Activated naive CD8-positive, alpha-beta T cell (primary cell): ENCODE results near the gene APOL5.
A peak's percentile ranks its signal among the peaks of the same experiment; 100 is the strongest.

Source experiments
- H3K27ac Mint-ChIP-seq: one replicate; pipeline ENCODE4 v1.8.0; 2021; ENCODE audit warnings: mixed read lengths
- H3K27me3 Mint-ChIP-seq: one replicate; pipeline ENCODE4 v1.8.0; 2021; ENCODE audit warnings: mixed read lengths
- H3K36me3 Mint-ChIP-seq: one replicate; pipeline ENCODE4 v1.8.0; 2021; ENCODE audit warnings: mixed read lengths
- H3K4me1 Mint-ChIP-seq: one replicate; pipeline ENCODE4 v1.8.0; 2021; ENCODE audit warnings: low read depth, mixed read lengths
- H3K4me3 Mint-ChIP-seq: one replicate; pipeline ENCODE4 v1.8.0; 2021; ENCODE audit warnings: mild to moderate bottlenecking, mixed read lengths
- H3K9me3 Mint-ChIP-seq: one replicate; pipeline ENCODE4 v1.8.0; 2021; ENCODE audit warnings: low read depth, mixed read lengths

The APOL5 gene

DNA sequence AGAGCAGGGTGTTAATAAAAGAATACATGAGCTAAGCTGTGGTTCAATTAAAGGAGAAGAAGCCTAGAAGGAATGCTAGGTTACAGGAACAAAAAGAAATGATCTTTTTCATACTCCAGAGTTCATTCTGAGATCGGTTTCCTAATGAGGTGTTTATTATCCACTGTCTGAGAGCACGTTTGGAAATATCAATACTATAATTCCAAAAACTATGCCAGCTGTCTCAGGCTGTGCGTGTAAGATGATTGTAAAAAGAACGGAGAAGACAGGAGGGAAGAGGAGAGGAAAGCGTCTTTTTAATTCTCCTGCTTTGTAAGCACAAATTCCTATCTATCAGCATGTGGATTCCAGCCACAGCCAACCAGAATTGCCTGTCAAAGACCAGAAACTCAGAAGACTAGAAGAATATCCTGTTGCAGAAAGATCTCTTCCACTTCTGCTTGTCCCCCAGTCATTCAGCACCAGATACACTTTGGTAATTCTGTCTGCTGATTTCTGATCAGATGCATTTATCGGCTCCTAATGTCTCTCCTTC, 25.7 kb downstream of the APOL5 start:
- H3K27ac Mint-ChIP-seq = no peak overlapping the region
- no peaks in the 10 kb centered on the region for H3K36me3 Mint-ChIP-seq
- H3K9me3 Mint-ChIP-seq = no peaks in the 10 kb centered on the region
- H3K4me3 Mint-ChIP-seq = no peak overlapping the region
- no peaks in the 10 kb centered on the region for H3K27me3 Mint-ChIP-seq
- no peaks in the 10 kb centered on the region for H3K4me1 Mint-ChIP-seq

DNA sequence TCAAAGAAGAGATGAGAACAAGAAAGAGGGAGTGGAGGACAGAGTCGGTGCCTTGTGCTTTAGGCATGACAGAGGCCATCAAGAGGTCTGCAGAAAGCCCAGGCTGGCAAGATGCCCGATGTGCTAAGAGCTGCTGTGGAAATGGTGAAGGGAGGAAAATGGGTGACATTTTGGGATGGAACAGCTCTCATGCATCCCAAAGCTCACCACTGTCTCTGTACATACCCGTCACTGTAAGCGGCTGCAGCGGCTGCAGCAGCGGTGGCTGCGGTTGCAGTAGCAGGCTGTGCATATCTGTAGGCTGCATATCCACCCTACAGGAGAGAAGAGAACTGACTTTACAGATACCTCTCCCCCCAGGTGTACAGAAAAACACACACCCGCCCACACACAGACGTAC, 28.6 kb downstream of the APOL5 start:
- no peak overlapping the region for H3K4me3 Mint-ChIP-seq
- H3K36me3 Mint-ChIP-seq = no peaks in the 10 kb centered on the region
- H3K4me1 Mint-ChIP-seq = no peaks in the 10 kb centered on the region
- no peaks in the 10 kb centered on the region for H3K9me3 Mint-ChIP-seq
- no peaks in the 10 kb centered on the region for H3K27me3 Mint-ChIP-seq
- H3K27ac Mint-ChIP-seq = no peak overlapping the region

DNA sequence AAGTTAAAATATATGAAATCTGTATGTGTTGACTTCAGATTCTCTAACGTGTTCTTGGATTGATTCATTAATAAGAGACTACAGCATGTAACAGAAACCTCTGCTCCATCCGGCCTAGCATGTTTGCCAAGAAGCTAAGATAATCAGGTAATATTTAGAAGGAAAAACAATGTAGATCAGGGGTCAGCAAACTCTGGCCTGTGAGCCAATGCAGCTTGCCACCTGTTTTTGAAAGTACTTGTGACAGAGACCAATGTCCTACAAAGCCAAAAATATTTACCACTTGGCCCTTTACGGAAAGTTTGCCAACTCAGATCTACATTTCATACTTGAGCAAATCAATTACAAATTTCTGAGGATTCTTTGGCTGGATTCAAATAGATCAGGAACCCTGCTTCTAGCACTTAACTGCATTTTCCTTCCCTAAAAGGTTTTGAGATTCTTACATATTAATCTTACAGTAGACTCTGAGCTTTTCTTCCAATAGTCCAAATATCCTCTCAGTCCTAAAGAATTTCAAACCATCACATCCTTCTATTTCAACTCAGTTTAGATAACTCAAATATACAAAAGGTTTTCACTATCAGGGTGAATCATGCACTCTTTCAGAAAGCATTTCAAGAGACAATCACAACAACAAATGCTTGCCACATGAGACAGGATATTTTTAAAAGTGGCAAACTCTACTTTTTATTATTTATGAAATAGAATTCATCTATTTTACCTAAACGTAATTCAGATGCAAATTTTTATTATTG, 29.5 kb downstream of the APOL5 start:
- Mint-ChIP-seq H3K36me3 (no peaks in the 10 kb centered on the region), H3K9me3 (no peaks in the 10 kb centered on the region), H3K27me3 (no peaks in the 10 kb centered on the region), H3K4me1 (peaks cover 4% of the 10 kb centered on the region), H3K4me3 (no peak overlapping the region), H3K27ac (no peak overlapping the region)

DNA sequence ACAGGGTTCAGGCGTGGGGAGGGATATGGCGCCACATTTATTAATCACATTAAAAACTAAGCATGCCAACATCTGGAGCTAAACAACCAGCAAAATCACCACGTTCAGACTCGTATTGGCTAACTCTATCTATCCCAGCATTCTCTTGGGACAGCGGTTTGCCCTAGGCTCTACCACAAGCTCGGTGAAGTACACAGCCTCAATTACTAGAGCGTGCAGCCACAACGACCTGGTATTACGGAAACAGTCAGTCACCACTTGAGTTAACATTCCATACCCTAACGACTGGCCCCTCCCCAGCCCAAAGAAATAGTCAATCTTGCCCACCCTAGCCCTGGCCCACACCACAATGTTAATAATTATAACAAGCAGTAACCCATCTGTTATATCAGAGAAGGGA, 32.1 kb downstream of the APOL5 start:
- no peak overlapping the region for H3K27ac Mint-ChIP-seq
- H3K4me3 Mint-ChIP-seq = no peak overlapping the region
- H3K4me1 Mint-ChIP-seq = peaks cover 12% of the 10 kb centered on the region
- H3K9me3 Mint-ChIP-seq = no peaks in the 10 kb centered on the region
- no peaks in the 10 kb centered on the region for H3K36me3 Mint-ChIP-seq
- no peaks in the 10 kb centered on the region for H3K27me3 Mint-ChIP-seq

DNA sequence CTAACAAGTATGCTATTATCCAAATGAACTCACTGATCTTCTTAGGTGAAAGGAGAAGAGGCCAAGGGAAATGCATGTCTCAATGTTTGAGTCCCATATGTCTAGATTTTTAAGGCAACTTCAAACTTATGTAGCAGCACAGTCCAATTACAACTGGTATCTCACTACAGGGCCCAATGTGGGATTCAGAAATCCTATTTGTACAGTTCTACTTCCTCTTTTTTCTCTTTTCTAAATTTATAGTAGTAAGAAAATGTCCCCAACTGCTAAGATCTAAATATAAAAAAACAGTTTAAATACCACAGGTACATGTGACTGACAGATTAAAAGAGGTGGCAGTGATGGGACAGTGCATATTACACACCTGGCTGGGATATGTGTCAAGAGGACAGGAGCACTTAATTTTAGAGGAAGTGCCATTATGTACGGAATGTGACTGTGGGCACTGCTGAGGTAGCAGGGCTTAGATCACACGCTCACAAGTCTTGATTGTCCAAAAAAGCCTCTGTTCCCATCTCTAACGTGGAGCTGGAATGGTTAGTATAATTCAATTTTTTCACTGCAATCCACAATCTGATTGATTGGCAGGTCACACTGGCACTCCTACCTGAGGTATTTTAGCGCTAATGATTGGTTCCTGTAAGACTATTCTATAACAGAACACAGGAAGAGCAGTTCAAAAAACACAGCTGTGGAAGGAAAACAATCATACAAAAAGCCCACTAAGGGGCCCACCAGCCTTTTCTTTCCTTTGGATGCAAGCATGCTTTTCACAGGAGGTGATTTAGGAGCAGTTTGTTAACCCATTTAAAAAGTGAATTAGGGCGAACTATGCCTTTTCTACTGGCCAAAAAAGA, 34.6 kb downstream of the APOL5 start:
- Mint-ChIP-seq H3K27ac (peak overlapping the region; percentile 29), H3K4me3 (no peak overlapping the region), H3K27me3 (no peaks in the 10 kb centered on the region), H3K36me3 (no peaks in the 10 kb centered on the region), H3K9me3 (no peaks in the 10 kb centered on the region), H3K4me1 (peaks cover 12% of the 10 kb centered on the region)

DNA sequence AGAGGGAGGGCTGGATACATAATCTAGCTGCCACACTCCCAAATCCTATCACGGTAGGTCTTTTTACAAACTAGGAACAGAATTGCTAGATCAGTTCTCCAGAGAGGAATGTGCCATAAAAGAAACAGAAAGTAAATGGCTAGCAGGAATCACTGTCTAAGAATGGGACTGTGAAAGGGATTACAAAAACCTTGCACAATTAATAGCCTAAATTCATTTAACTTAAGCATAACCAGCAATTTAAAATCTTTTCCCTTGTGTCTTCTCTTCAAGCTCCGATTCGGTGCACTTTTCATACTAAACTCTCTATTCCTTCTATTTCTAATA, 35.2 kb downstream of the APOL5 start:
- Mint-ChIP-seq H3K36me3 (no peaks in the 10 kb centered on the region), H3K27ac (no peak overlapping the region), H3K4me1 (peaks cover 12% of the 10 kb centered on the region), H3K4me3 (no peak overlapping the region), H3K9me3 (no peaks in the 10 kb centered on the region), H3K27me3 (no peaks in the 10 kb centered on the region)

DNA sequence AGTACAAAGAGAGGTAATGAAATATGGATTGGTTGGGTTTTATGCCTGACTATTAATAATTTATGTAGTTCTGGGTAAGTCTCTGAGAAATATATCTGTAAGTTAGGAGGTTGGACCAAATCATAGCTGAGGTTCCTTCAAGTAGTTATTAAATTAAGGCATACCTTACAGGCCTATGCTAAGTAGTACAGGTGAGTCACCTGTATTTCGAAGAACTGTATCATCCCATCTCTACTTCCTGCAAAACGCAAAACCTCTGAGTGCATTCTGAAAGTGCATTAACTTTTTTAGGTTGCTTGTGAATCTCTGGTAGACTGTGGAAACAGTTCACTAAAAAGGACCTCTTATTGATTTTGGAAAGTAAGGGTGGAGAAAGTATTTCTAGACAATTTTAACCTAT, 37.1 kb downstream of the APOL5 start:
- Mint-ChIP-seq H3K36me3 (peaks cover 2% of the 10 kb centered on the region), H3K27ac (no peak overlapping the region), H3K4me3 (no peak overlapping the region), H3K4me1 (peaks cover 17% of the 10 kb centered on the region), H3K9me3 (no peaks in the 10 kb centered on the region), H3K27me3 (no peaks in the 10 kb centered on the region)

DNA sequence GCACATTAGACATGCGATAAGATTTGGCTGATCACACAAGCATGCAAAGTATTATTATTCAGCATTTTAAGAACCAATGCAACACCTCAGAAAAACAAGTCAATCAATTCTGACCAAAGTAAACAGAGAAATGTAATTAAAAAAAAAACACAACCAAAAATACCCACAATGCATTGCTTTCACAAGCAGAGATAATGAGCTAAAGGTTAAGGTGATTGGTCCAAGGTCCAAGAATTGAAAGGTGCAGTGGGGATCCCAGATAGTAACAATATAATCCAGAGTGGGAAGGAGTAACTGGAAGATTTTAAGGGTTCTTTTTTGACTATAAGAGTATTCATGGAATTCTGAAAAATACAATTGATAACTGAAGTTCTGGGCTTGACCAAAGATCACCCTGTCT, 39.0 kb downstream of the APOL5 start:
- Mint-ChIP-seq H3K27ac (no peak overlapping the region), H3K4me3 (no peak overlapping the region), H3K9me3 (no peaks in the 10 kb centered on the region), H3K27me3 (no peaks in the 10 kb centered on the region), H3K4me1 (peaks cover 17% of the 10 kb centered on the region), H3K36me3 (peaks cover 2% of the 10 kb centered on the region)

DNA sequence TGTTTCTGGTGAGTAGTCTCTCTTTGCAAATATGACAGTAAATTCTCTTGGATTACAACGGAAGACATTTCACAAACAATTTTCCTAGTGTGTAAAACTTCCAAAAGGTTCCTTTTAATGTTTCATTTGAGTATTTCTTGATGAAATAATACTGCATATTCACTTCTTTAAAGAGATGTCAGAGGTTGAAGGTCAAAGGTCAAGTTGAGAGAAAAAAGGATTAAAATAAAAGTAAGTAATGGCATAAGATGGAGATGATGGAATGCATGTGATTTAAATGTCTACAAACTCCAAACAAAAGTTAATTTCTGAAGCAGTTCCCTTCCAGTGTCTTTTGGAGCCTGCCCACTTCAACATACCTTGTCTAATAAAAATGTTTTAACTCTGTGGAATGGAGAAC, 40.7 kb downstream of the APOL5 start:
- Mint-ChIP-seq H3K9me3 (no peaks in the 10 kb centered on the region), H3K27ac (no peak overlapping the region), H3K4me3 (no peak overlapping the region), H3K36me3 (peaks cover 2% of the 10 kb centered on the region), H3K4me1 (peaks cover 6% of the 10 kb centered on the region), H3K27me3 (no peaks in the 10 kb centered on the region)

DNA sequence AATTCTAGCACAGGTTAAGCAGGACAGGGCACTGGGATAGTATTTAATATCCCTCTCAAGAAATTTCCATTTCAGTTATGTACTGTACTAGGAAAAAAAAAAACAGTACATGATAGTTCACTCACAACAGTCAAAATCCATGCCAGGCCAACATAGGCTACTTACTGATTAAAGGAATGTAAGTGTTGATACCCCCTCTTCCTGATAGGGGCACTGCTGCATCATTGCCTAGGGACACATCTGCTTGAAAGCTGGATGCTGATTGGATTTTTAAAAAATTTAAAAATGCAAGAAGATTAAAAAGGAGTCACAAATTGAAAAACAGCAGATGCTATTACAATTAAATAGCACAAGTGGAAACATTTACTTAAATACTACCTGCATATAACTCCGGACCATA, 43.4 kb downstream of the APOL5 start:
- Mint-ChIP-seq H3K27ac (no peak overlapping the region), H3K36me3 (peaks cover 2% of the 10 kb centered on the region), H3K4me3 (no peak overlapping the region), H3K4me1 (peaks cover 5% of the 10 kb centered on the region), H3K27me3 (no peaks in the 10 kb centered on the region), H3K9me3 (no peaks in the 10 kb centered on the region)

DNA sequence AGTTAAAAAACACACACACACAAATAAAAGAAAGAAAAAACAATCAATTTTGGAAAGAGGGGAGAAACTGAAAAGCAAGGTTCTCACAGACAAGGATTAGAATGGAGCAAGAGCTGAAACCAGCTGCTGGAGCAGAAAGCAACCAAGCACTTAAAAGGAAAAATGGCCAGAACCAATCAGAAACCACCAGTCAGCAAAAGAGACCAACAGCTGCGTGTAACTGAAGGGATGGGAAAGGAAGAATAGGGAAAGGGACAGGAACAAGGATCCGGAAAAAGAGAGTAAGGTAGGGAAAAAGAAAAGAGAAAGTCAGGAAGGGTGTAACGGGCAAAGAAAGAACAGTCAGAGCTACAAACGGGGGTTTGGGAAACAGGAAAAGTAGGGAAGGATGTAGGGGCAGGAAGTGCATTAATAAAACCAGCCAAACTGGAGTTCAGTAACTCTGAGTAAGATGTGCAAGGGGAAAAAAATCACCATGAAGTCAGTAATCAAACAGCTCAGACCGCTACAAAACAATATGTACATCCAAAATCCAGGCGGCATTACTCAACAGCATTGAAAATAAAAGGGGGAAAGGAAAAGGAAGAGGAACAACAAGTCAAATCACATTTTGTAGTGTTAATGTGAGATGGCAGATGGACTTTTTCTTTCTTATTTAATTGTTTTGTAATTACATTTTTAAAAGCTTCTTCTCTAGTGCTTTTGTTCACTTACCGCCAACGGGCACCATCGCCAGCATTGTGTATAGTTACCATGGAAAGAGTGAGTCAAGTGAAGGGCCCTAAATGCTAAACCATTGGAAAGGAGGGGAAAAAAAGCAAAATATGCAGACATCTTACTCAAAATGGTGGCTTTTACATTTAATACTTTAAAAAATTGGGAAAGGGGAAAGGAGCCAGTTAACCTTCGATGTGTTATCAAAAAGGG, 49.2 kb downstream of the APOL5 start:
- H3K27me3 Mint-ChIP-seq = peaks cover 4% of the 10 kb centered on the region
- no peak overlapping the region for H3K27ac Mint-ChIP-seq
- no peaks in the 10 kb centered on the region for H3K4me1 Mint-ChIP-seq
- no peaks in the 10 kb centered on the region for H3K9me3 Mint-ChIP-seq
- no peak overlapping the region for H3K4me3 Mint-ChIP-seq
- peaks cover 3% of the 10 kb centered on the region for H3K36me3 Mint-ChIP-seq

DNA sequence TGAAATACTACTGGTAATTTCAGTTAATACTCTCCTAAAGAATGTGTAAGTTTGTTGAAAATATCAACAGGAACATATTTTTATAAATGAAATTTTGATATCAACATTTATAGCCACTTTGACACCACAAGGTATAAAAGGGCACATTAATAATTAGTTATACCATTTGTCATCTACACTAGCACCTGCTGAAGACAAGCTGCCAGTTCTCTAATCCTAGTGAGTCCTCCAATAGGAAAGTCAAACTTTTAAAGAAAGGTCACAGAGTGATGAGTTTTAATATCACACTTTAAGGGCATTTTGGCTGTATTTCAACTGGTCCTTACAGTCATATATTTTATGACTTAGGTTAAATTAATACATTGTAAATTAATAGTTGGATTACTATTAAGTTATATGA, 52.3 kb downstream of the APOL5 start:
- H3K9me3 Mint-ChIP-seq = no peaks in the 10 kb centered on the region
- H3K27me3 Mint-ChIP-seq = peaks cover 4% of the 10 kb centered on the region
- no peak overlapping the region for H3K27ac Mint-ChIP-seq
- H3K4me3 Mint-ChIP-seq = no peak overlapping the region
- H3K4me1 Mint-ChIP-seq = no peaks in the 10 kb centered on the region
- H3K36me3 Mint-ChIP-seq = peaks cover 3% of the 10 kb centered on the region

DNA sequence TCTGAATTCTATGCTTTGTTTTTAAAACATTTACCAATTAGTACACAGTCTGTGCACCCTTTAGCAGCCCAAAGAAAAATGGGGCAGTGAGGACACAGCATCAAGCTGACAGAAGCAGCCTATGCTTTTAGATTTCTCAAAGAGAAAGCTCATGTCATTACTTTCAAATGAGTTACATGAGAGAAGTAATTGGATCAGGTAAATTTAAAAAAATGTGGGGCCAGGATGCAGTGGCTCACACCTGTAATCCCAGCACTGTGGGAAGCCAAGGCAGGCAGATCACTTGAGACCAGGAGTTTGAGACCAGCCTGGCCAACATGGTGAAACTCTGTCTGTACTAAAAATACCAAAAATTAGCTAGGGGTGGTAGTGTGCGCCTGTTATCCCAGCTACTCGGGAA, 57.7 kb downstream of the APOL5 start:
- no peaks in the 10 kb centered on the region for H3K27me3 Mint-ChIP-seq
- H3K4me1 Mint-ChIP-seq = no peaks in the 10 kb centered on the region
- no peaks in the 10 kb centered on the region for H3K36me3 Mint-ChIP-seq
- H3K9me3 Mint-ChIP-seq = no peaks in the 10 kb centered on the region
- no peak overlapping the region for H3K4me3 Mint-ChIP-seq
- no peak overlapping the region for H3K27ac Mint-ChIP-seq

DNA sequence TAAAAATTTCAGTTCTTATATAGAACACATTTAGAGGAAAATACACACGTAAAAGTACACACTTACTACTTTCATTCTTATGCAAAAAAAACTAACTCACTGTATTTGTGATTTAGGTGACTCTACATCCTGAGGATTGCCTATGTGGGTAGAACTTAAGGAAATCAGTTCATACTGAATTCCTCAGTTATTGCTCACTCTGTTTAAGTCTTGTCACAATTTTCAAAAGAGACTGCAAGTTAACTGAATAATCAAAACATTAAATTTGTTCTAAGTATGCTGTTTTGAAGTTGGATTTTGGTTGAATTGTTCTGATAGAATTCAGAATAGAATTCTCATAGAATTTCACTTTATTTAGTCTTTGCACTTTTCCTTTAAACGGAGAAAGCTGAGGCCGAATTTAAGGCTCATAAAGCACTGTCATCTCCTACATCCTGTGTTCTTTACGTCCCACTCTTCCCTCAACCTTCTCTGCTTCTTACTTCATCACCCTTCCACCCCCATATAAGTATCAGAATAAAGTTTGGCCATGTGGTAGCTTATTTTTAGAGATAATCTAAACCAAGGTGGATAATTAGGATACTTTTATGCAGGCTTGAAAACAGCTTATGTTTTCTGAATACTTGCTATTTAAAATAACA, 59.8 kb downstream of the APOL5 start:
- no peaks in the 10 kb centered on the region for H3K36me3 Mint-ChIP-seq
- no peaks in the 10 kb centered on the region for H3K4me1 Mint-ChIP-seq
- H3K9me3 Mint-ChIP-seq = no peaks in the 10 kb centered on the region
- no peak overlapping the region for H3K27ac Mint-ChIP-seq
- H3K27me3 Mint-ChIP-seq = no peaks in the 10 kb centered on the region
- H3K4me3 Mint-ChIP-seq = no peak overlapping the region
